Measurements from ENCODE around the gene SIAE. TPM values are rescaled to one million over a fixed set of nuclear protein-coding genes. Genes with fewer than 3 reads are reported as not detected.

Gene SIAE
- total RNA-seq, 1 experiment from 2014 or later, result 5.6 TPM

- Histone ChIP-seq H3K9me3 (ENCODE audit: control insufficient read depth, low read depth, low read length) (peaks cover 5% of the 10 kb centered on the region), H3K4me1 (ENCODE audit: insufficient read depth, low read length) (no peaks in the 10 kb centered on the region), H2BK120ac (ENCODE audit: low read depth, low read length, poor library complexity, severe bottlenecking) (no peak overlapping the region), H3K79me2 (ENCODE audit: insufficient read depth, low read length) (no peaks in the 10 kb centered on the region), H4K91ac (ENCODE audit: insufficient read length, low read depth, low read length) (no peak overlapping the region), H3K56ac (ENCODE audit: insufficient read length, low read depth, low read length) (no peak overlapping the region), H2AK5ac (ENCODE audit: insufficient read length, low read length) (no peak overlapping the region), H4K5ac (ENCODE audit: insufficient read length, low read depth, low read length) (no peak overlapping the region), H2AFZ (ENCODE audit: low read length) (no peak overlapping the region), H3K14ac (ENCODE audit: insufficient read depth, low read length) (no peak overlapping the region), H3K18ac (ENCODE audit: insufficient read length, low read depth, low read length) (no peak overlapping the region), H3K4ac (ENCODE audit: low read depth, low read length) (no peak overlapping the region), H2BK20ac (ENCODE audit: low read depth, low read length, poor library complexity, severe bottlenecking) (no peak overlapping the region), H3K27ac (ENCODE audit: insufficient read length, low read depth, low read length) (no peak overlapping the region), H2BK5ac (ENCODE audit: insufficient read length, low read length) (no peak overlapping the region), H2BK12ac (ENCODE audit: insufficient read length, low read depth, low read length) (no peak overlapping the region), H3K27me3 (ENCODE audit: insufficient read depth, low read length) (no peaks in the 10 kb centered on the region), H3K23ac (ENCODE audit: insufficient read length, low read depth, low read length) (no peak overlapping the region), H4K8ac (replicated peaks; ENCODE audit: insufficient read length, low read depth, low read length) (no peak overlapping the region), H3T11ph (ENCODE audit: low read length) (no peak overlapping the region), H3K4me2 (ENCODE audit: insufficient read depth, insufficient read length, low read length) (no peak overlapping the region), H3K23me2 (ENCODE audit: insufficient read length, low read depth, low read length, poor library complexity, severe bottlenecking) (no peaks in the 10 kb centered on the region), H3K9ac (ENCODE audit: extremely low read depth, insufficient read length, low read length) (no peak overlapping the region), H3K79me1 (ENCODE audit: insufficient read depth, low read depth, low read length, poor library complexity, severe bottlenecking) (no peaks in the 10 kb centered on the region), H4K20me1 (ENCODE audit: control insufficient read depth, insufficient read depth, insufficient read length) (no peaks in the 10 kb centered on the region), H2BK15ac (ENCODE audit: low read depth, low read length) (no peak overlapping the region)
- DNase-seq, result no peak
- peaks cover 6% of the 10 kb centered on the region for H3K27me3 Mint-ChIP-seq (ENCODE audit: low read depth)
- WGBS (ENCODE audit: extremely low coverage, insufficient read length, low lambda C conversion rate), result no CpG with 5 or more reads among the region's 1 CpG
- H3K4me1 Mint-ChIP-seq, result no peaks in the 10 kb centered on the region
- TF ChIP-seq CTCF (conservative IDR thresholded peaks at IDR 0.05), result no peak
- peaks cover 27 to 35% of the 10 kb centered on the region in 2 experiments; a peak in 4 of 5 replicates for H3K9me3 Mint-ChIP-seq
- H3K4me3 Mint-ChIP-seq, result no peak overlapping the region
- H3K36me3 Mint-ChIP-seq (ENCODE audit: insufficient read depth in 1 of 3, low read depth in 3 of 3), result peaks cover 3 to 12% (median 11%) of the 10 kb centered on the region in 3 experiments
- no peak overlapping the region for H3K27ac Mint-ChIP-seq
These were observed 8.9 kb upstream of the SIAE start for GRCh38 chr11:124682443-124682842.
